ENCODE measurements around the gene SCP2D1.

The SCP2D1 gene

GRCh38 chr20:18802012-18802634, 11.5 kb upstream of the SCP2D1 start:
- H3K9ac ChIP-seq: no peak overlapping the region
- H3K27ac ChIP-seq: no peak overlapping the region
- no peaks in the 10 kb centered on the region for H3K27me3 ChIP-seq (ENCODE audit: insufficient read depth, low read depth)
- no peaks in the 10 kb centered on the region for H3K36me3 ChIP-seq (ENCODE audit: insufficient read depth)
- no peak for TF ChIP-seq CTCF (conservative IDR thresholded peaks at IDR 0.05; ENCODE audit: low read depth, low read length)
- H2AFZ ChIP-seq (ENCODE audit: low read depth): no peak overlapping the region
- no peaks in the 10 kb centered on the region for H3K79me2 ChIP-seq (ENCODE audit: insufficient read depth, low read depth)
- no peaks in the 10 kb centered on the region for H3K4me1 ChIP-seq (ENCODE audit: low read depth, poor library complexity, severe bottlenecking)
- H3K4me2 ChIP-seq: no peak overlapping the region
- no peak overlapping the region for H3K4me3 ChIP-seq (IDR thresholded peaks at IDR 0.05; ENCODE audit: insufficient read depth, low read depth, low read length)
- no peaks in the 10 kb centered on the region for H4K20me1 ChIP-seq (ENCODE audit: insufficient read depth)

GRCh38 chr20:18805881-18806280, 7.7 kb upstream of the SCP2D1 start:
- Histone ChIP-seq H3K79me2 (ENCODE audit: insufficient read depth, low read depth) (no peaks in the 10 kb centered on the region), H3K9ac (no peak overlapping the region), H4K20me1 (ENCODE audit: insufficient read depth) (no peaks in the 10 kb centered on the region), H3K36me3 (ENCODE audit: insufficient read depth) (no peaks in the 10 kb centered on the region), H3K27me3 (ENCODE audit: insufficient read depth, low read depth) (no peaks in the 10 kb centered on the region), H3K27ac (no peak overlapping the region), H3K4me1 (ENCODE audit: low read depth, poor library complexity, severe bottlenecking) (no peaks in the 10 kb centered on the region), H2AFZ (ENCODE audit: low read depth) (no peak overlapping the region), H3K4me2 (no peak overlapping the region), H3K4me3 (IDR thresholded peaks at IDR 0.05; ENCODE audit: insufficient read depth, low read depth, low read length) (no peak overlapping the region)
- no peak for TF ChIP-seq CTCF (conservative IDR thresholded peaks at IDR 0.05; ENCODE audit: low read depth, low read length)

DNA sequence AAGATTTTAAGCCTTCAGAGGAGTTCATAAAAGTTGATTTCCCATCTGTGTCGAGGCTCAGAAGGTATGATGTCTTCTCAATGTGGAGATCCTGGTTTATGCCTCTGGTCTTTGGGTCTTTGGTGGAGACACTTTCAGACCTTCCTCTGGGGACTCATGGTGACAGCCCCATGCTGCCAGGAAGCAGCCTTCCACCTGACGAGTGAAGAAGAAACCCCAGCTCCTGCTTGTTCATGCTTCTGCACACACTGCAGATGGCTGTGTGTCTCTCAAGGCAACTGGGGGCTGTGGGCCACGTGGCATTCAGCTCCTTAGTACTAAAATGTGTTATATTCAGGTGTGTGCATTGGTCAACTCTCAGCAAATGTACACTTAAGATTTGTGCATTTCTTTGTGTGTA, 4.9 kb upstream of the SCP2D1 start:
- Histone ChIP-seq H3K4me3 (IDR thresholded peaks at IDR 0.05; ENCODE audit: insufficient read depth, low read depth, low read length) (no peak overlapping the region), H3K36me3 (ENCODE audit: insufficient read depth) (no peaks in the 10 kb centered on the region), H3K4me2 (no peak overlapping the region), H3K4me1 (ENCODE audit: low read depth, poor library complexity, severe bottlenecking) (no peaks in the 10 kb centered on the region), H3K27ac (no peak overlapping the region), H2AFZ (ENCODE audit: low read depth) (no peak overlapping the region), H3K9ac (no peak overlapping the region), H3K27me3 (ENCODE audit: insufficient read depth, low read depth) (no peaks in the 10 kb centered on the region), H3K79me2 (ENCODE audit: insufficient read depth, low read depth) (no peaks in the 10 kb centered on the region), H4K20me1 (ENCODE audit: insufficient read depth) (no peaks in the 10 kb centered on the region)
- no peak for TF ChIP-seq CTCF (conservative IDR thresholded peaks at IDR 0.05; ENCODE audit: low read depth, low read length)

DNA sequence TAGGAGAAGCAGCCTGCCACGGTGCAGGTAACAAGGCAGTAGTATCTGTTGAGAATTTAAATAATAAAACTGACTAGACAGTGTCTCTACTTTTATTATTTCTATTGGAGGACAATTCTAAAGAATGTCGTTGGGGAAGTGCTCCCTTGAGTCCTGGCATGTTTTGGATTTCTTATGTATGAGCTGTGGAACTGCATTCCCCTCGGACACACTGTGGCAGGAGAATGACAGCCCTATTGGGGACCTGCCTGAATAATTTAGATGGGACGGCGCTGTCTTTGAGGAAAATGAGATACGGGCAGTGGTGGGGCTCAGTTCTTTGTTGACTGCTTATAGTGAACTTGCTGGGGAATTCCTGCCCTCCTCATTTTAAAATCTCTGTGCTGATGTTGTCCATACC, 2.4 kb upstream of the SCP2D1 start:
- H3K79me2 ChIP-seq (ENCODE audit: insufficient read depth, low read depth): no peaks in the 10 kb centered on the region
- no peak for TF ChIP-seq CTCF (conservative IDR thresholded peaks at IDR 0.05; ENCODE audit: low read depth, low read length)
- H3K36me3 ChIP-seq (ENCODE audit: insufficient read depth): no peaks in the 10 kb centered on the region
- H3K4me1 ChIP-seq (ENCODE audit: low read depth, poor library complexity, severe bottlenecking): no peaks in the 10 kb centered on the region
- H3K9ac ChIP-seq: no peak overlapping the region
- no peaks in the 10 kb centered on the region for H3K27me3 ChIP-seq (ENCODE audit: insufficient read depth, low read depth)
- H3K4me3 ChIP-seq (IDR thresholded peaks at IDR 0.05; ENCODE audit: insufficient read depth, low read depth, low read length): no peak overlapping the region
- H2AFZ ChIP-seq (ENCODE audit: low read depth): no peak overlapping the region
- H4K20me1 ChIP-seq (ENCODE audit: insufficient read depth): no peaks in the 10 kb centered on the region
- H3K4me2 ChIP-seq: no peak overlapping the region
- no peak overlapping the region for H3K27ac ChIP-seq
